HG03095 (cell line): ENCODE measurements around the gene MAJIN.

Experiments
- ATAC-seq: cut with Tn5 transposase; IDR thresholded peaks from one replicate; pipeline ENCODE4 v1.9.1; 2021; ENCODE audit warnings: moderate library complexity; ENCODE audit not compliant: unreplicated experiment

MAJIN gene

GRCh38 chr11:64933935-64934681 lies 37.8 kb downstream of the MAJIN start:
- ATAC-seq: no peak

- ATAC-seq: no peak
Measured at GRCh38 chr11:64933213-64933934, 38.5 kb downstream of the MAJIN start.

DNA sequence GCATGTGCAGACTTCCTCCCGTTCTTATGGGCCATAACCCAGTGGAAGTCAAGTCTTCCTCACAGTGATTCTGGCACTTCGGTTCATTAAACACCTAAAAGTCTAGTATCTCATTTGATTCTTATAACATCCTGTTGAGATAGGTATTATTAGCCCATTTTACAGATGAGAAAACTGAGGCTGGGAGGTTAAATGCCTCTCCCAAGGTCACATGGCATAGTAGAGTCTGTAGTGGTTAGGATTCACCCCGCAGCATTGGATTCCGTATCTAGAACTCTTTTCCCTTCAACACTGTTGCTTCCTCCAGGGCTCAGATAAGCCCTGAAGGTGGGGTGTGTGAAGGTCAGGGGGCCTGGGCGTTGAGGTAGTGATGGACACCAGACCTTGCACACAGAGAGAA lies 39.6 kb downstream of the MAJIN start:
- ATAC-seq: no peak

GRCh38 chr11:64931290-64931689 lies 40.6 kb downstream of the MAJIN start:
- ATAC-seq: no peak

DNA sequence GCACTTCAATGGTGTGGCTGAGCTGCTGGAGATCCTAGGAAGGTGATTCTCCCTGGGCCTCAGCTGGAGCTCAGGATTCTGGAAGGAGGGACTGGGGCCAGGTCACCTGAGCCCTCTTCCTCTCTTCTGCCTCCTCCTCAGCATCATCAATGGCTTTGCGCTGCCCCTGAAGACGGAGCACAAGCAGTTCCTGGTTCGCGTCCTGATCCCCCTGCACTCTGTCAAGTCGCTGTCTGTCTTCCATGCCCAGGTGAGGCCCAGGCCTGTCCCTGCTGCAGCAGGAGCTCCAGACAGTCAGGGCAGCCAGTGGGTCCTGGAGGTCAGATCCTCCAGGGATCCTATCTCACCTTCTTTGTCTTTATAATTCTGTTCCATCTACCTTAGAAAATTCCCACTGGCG lies 41.6 kb downstream of the MAJIN start:
- no peak for ATAC-seq

DNA sequence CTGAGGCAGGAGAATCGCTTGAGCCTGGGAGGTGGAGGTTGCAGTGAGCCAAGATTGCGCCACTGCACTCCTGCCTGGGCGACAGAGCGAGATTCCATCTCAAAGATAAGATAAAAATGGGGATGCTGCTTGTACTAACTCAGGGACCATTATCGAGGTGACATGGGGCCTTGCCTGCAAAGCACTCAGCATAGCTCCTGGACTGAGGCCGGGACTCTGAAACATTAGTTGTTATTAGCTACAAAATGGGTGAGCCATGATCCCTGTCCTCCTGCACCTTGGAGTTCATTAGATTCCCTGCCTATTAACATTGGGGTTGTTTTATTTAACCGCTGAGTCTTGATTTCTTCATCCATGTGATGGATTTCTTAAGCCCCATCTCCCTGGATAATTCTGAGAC lies 42.3 kb downstream of the MAJIN start:
- no peak for ATAC-seq

GRCh38 chr11:64928957-64929356 lies 43.0 kb downstream of the MAJIN start:
- no peak for ATAC-seq

DNA sequence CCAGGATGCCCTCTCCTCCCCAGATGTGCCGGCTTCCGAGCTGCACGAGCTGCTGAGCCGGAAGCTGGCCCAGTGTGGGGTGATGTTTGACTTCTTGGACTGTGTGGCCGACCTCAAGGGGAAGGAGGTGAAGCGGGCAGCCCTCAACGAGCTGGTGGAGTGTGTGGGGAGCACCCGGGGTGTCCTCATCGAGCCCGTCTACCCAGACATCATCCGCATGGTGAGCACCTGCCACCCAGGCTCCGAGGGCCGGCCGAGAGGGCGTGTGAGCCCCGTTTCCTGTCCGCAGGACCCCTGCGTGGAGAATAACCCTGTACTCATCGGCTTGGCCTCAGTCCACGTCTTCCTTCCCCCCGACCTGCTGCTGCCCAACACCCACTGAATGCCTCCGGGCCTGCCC lies 45.2 kb downstream of the MAJIN start:
- ATAC-seq: no peak

GRCh38 chr11:64925536-64926436 lies 46.1 kb downstream of the MAJIN start:
- no peak for ATAC-seq

- ATAC-seq: peak; percentile 2
Measured at GRCh38 chr11:64924910-64925284, 47.0 kb downstream of the MAJIN start.

DNA sequence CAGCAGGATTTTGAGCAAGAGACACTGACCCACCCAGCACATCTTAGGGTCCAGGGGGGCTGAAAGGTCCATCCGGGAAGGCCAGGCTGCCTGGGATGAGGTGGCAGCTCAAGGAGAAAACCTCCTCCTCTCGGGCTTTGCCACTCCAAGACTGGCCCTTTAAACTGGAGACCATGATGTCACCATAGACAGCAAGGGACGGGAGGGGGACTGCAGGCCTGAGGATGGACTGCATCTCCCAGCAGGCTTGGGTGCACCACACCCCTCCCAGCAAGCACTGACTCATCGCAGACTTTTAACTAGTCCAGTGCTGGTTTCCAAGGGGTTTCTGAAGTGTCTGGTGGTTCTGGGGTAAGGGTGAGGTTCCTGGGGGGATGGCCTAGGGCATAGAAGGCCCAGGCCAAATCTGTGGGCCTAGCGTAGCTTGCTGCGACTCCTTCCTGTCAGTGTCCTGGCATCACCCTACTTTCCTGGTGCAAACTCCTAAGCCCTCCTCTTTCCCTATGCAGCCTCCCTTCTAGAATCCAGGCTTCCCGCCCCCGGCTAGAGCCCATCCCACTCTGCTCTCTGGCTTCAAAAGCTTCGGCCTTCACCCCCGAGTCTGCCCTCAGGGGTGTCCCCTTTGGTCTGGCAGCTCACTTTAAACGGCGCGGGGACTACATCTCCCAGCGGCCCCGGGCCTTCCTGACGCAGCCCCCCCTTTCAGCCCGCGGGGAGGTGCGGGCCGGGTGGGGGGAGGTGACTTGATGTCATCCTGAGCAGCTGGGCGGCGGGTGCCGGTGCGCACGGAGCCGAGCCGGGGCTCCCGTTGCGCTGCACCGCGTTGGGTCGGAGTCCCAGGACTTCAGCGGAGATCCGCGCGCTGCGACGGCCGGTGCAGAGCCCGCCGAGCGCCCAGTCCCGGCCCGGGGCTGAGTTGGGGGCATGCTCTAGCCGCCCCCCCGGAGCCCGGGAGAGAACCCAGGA lies 47.7 kb downstream of the MAJIN start, which contains the start of gene PPP2R5B:
Gene PPP2R5B (plus strand): TSS at position 746 of the 966 bp plus-strand sequence. CDS start 1,046 bp downstream, outside the sequence.
- peak; percentile 73 for ATAC-seq

DNA sequence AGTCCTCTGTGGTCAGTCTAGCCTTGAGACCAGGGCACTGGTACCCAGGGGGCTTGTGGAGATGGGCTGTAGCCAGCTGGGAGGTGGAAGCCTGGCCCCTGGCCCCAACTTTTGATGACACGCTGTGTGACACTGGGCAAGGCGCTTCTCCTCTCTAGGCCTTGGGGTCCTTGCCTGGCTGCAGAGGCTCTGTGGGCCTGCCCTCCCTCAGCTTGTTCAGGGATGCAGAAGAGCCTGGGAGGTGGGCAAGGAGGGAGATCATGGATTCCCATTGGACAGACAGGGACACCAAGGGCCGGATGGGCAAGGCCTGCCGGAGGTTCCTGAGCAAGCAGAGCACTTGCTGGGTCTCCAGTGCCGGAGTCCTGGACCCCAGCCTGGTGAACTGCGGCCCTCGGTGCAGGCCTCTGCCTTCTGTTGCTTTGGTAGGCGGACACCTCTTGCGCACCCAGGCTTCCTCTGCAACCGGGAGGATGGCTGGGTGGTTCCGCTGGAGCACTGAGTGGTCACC lies 48.7 kb downstream of the MAJIN start:
- ATAC-seq: no peak

DNA sequence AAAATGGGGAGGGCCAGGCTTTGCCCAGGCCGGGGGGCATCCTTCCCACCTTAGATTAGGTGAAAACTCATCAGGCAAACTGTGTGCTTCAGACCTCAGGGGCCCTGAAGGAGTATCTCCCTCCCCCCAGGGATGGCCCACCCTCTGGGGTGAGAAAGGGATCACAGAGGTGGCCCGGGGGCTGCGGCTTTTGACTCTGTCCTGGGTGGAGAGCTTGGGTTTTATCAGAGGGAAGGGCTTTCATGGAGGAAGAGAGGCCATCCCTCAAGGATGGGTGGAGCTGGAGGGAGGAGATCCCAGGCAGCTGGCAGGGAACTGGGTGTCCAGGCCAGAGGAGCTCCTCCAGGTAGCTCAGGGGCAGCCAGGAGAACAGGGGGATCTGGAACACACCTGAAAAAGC lies 50.5 kb downstream of the MAJIN start:
- ATAC-seq: no peak

GRCh38 chr11:64920124-64920523 lies 51.8 kb downstream of the MAJIN start:
- ATAC-seq: no peak

- no peak for ATAC-seq
Measured at GRCh38 chr11:64919627-64920026, 52.3 kb downstream of the MAJIN start.

DNA sequence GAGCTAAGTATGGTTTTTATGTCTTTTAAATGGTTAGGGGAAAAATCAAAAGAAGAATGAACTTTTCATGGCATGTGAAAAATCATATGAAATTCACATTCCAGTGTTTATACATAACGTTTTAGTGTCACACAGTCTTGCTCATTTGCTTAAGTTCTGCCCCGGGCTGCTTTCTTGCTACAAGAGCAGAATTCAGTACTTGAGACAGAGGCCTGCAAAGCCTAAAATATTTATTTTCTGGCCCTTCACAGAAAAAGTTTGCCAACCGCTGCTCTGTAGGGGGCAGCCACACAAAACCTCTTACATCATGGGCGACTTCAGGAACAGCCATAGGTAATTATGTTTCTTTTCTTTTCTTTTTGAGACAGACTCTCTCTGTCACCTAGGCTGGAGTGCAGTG lies 53.9 kb downstream of the MAJIN start:
- no peak for ATAC-seq

DNA sequence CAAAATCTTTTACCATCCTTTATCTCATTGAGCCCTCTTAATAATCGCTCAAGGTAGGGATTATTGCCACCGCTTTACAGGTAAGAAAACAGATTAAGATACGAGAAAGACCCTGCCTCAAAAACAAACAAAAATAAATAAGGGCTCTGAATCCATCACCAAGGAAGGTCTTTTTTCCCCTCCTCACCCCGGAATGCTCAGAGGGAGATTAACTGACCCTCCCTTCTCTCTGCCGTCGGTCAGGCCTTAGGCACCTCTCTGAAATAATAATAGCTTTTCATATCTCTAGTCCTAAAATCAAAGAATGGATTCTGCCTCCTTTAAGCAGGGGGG lies 54.3 kb downstream of the MAJIN start:
- ATAC-seq: no peak

DNA sequence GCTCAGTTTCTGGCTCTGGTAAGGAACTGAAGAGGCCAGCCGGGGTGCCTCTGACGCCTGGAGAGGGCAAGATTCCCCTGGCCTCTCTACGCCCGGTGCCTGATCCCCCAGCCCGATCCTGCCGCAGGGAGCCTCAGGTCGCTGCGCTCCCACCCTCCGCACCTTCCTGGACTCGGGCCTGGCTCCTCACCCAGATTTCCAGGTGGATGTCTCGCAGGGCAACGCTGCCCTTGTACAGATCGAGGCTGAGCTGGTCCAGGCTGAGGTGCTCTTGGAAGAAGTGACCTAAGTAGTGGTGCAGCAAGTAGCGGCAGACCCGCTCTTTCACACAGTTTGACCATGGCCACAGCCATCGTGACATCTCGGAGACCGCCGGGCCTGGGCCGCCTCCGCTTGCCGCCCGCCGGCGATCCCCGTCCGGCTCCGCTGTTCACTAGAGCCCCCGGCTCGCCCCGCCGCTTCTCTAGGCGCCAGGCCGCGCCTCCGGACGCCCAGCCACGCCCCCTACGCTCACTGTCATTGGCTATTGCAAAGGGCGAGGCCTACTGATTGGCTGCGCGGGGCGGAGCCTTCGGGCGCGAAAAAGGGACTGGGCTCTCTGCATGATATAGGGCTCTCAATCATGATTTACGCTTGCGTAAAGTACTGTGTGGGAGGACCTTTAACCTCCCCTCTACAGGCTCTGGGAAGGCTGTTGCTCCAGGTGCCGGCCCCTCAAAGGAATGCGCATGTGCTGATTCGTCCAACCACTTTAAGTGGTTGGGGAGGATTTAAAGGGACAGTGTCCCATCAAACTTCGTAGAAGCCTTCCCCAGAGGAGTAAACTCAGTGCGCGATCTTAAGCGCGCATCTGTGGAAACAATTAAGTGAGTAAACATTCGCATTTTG lies 54.9 kb downstream of the MAJIN start, which contains the start of gene ATG2A:
Gene ATG2A (minus strand): TSS at position 435 of the 888 bp plus-strand sequence. CDS start 74 bp downstream, at position 361.
- peak; percentile 88 for ATAC-seq
